ENCODE data around the gene KCNQ1. TPM values are rescaled to one million over a fixed set of nuclear protein-coding genes. Genes with fewer than 3 reads are reported as not detected.

KCNQ1 gene
- total RNA-seq, 3 donors from 2014 or later: 15.5 to 44.7 (median 37.4) TPM

DNA sequence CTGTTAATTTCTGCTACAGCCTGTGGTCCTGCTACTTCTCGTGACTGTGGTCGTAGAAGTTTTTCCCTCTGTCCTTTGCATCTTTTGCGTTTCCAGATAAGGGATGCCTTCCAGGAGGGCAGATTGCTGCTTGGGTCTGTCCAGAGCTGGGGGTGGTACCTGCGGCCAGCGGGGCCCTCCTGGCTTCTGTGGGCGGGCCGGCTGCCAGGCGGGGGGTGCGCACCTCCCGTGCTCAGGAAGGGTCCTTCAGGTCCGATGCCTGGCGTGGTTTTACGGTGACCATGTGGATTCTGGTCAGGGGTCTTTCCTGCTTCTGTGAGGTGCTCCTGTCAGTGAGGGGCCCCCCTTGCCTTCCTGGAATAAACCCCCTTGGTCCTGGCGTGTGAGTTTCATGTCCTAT lies 84.8 kb downstream of the KCNQ1 start:
- intact Hi-C loops (cut with DNase I, micrococcal nuclease): loop anchor here in 1 of 2 donors (2.0 kb wide), 1 partner anchor 101 kb away; no protein-coding TSS in a partner anchor
- no peaks in the 10 kb centered on the region for H3K36me3 ChIP-seq (ENCODE audit: low read depth)
- DNase-seq (peak in 2 of 3 donors; percentile 27 to 43), ATAC-seq (no peak)
- no peaks in the 10 kb centered on the region for H3K9me3 ChIP-seq
- TF ChIP-seq, protein P1, sequence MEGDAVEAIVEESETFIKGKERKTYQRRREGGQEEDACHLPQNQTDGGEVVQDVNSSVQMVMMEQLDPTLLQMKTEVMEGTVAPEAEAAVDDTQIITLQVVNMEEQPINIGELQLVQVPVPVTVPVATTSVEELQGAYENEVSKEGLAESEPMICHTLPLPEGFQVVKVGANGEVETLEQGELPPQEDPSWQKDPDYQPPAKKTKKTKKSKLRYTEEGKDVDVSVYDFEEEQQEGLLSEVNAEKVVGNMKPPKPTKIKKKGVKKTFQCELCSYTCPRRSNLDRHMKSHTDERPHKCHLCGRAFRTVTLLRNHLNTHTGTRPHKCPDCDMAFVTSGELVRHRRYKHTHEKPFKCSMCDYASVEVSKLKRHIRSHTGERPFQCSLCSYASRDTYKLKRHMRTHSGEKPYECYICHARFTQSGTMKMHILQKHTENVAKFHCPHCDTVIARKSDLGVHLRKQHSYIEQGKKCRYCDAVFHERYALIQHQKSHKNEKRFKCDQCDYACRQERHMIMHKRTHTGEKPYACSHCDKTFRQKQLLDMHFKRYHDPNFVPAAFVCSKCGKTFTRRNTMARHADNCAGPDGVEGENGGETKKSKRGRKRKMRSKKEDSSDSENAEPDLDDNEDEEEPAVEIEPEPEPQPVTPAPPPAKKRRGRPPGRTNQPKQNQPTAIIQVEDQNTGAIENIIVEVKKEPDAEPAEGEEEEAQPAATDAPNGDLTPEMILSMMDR (IDR thresholded peaks at IDR 0.05): no peak
- no peak overlapping the region for H3K4me3 ChIP-seq
- H3K4me1 ChIP-seq (ENCODE audit: low read depth): peaks cover 40% of the 10 kb centered on the region

DNA sequence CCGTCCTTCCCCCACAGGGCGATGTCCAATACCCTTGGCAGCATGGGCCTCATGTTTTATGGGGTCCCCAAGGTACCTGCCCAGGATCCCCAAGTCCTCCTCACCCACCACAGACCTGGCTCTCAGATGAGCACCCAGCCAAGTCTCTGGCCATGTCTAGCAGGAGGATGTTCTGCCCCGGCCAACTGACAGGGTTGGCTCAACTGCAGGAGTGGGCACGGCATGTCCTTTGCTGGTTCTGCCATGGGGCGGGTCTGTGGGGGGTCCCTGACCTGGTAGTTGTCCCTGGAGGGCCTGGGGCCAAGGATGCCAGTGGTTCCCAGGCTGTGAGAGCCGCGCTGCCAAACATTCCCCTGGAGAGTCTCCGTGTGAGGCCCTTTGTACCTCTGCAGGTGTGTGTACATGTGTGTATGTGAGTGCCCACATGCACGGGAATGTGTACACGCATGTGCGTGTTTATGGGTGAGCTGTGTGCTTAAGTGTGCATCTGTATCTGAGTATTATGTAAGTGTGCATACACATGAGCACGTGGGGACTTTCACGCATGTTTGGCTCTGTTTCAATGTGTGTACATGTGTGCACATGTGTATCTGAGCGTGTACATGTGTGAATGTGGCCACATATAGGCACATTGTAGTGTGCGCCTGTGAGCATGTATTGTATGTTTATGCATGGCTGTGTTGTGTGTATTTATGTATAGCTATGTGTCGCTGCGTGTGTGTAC lies 85.5 kb downstream of the KCNQ1 start:
- Histone ChIP-seq H3K36me3 (ENCODE audit: low read depth) (no peaks in the 10 kb centered on the region), H3K4me1 (ENCODE audit: low read depth) (peaks cover 40% of the 10 kb centered on the region), H3K4me3 (no peak overlapping the region), H3K9me3 (no peaks in the 10 kb centered on the region)
- ATAC-seq (no peak), DNase-seq (peak in 2 of 3 donors; percentile 25 to 48)
- TF ChIP-seq, protein P1 (IDR thresholded peaks at IDR 0.05): no peak
- intact Hi-C loops (cut with DNase I, micrococcal nuclease): loop anchor here in 1 of 2 donors (2.0 kb wide), 1 partner anchor 101 kb away; no protein-coding TSS in a partner anchor

DNA sequence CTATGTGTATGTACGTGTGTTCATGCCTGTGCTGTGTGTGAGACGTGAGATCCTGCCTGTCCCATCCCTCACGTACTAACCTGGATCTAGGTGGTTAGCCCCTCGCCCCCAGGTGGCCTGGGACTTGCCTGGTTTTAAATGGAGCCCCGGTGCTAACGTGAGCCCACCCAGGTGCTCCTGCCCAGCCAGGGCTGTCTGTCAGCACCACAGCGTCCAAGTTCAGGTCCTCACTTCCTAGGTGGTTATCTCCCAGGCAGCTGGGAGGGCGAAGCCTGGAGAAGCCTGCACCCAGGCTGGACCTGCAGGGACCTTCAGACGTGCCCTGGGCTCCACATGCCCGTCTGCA lies 86.0 kb downstream of the KCNQ1 start:
- no peak for ATAC-seq
- Histone ChIP-seq H3K9me3 (no peaks in the 10 kb centered on the region), H3K4me3 (no peak overlapping the region), H3K4me1 (ENCODE audit: low read depth) (peaks cover 40% of the 10 kb centered on the region), H3K36me3 (ENCODE audit: low read depth) (no peaks in the 10 kb centered on the region)
- intact Hi-C loops (cut with DNase I, micrococcal nuclease): loop anchor here in 1 of 2 donors (2.0 kb wide), 1 partner anchor 102 kb away; no protein-coding TSS in a partner anchor
- TF ChIP-seq, protein P1 (IDR thresholded peaks at IDR 0.05): no peak
- peak in 2 of 3 donors; percentile 24 to 41 for DNase-seq

DNA sequence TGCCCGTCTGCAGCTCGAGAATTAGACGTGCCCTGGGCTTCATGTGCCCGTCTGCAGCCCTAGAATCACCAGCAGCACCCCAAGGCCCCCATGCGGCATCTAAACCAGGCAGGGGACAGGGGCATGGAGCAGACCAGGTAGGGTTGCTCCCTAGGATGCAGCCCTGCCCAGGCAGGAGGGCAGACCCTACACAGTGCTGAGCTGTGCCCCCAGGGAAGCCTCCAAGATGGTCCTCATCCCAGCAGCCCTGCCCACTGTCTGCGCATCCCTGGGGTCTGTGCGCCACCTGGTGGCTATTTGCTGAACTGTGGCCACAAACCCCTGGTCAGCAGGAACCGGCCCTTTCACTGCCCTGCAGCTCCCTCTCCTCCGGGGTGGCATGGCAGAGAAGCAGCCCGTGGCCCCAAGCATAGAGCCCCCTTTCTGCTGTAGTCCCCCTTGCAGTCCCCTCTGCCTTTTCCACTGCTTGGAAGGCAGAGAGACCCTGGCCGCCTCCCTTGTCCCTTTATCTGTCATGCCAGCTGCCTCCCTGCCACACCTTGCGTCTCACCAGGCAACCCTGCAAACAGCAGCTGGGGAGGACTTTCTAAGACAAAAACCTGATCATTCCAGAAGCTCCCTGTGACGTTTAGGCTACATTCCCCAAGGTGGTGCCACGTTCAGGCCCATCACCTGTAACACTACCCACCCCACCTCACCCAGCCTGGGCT lies 86.6 kb downstream of the KCNQ1 start:
- TF ChIP-seq, protein P1 (IDR thresholded peaks at IDR 0.05): peak; percentile 90
- peaks cover 38% of the 10 kb centered on the region for H3K4me1 ChIP-seq (ENCODE audit: low read depth)

DNA sequence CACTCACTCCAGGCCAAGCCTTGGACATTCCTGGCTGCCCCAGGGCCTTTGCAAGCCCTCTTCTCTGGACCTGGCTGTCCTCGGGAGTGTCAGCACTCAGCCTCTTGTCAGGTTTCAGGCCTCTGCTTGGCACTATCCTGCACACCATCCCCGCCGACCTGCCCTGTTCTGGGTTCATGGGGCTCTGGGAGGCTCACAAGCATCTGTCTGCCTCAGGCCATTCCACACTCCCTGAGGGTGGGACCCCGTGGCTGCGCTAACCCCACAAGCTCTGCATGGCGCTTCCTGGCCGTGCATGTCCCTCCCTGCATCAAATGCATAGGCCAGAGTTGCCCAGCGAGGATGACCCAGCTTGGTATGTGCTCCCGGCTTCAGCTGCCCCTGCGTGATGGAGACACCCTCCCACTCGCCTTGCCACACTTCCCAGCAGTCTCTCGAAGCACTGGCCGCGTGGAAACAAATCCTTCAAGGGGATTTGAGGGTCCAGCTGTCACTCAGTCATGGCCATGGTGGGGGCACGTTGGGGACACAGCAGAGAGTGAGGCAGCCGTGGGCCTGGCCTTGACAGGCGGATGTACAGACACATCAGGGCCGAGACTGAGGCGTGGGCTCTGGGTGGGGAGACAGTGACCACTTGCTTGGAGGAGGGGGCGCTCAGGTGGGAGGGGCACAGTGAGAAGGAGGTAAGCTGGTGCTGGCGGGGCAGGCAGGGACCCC lies 87.3 kb downstream of the KCNQ1 start:
- H3K9me3 ChIP-seq: no peaks in the 10 kb centered on the region
- no peak overlapping the region for H3K4me3 ChIP-seq
- DNase-seq (peak; percentile 21 to 53 (median 44)), ATAC-seq (no peak)
- intact Hi-C loops (cut with DNase I, micrococcal nuclease): loop anchor here (2.0 kb wide), 2 partner anchors 103 to 357 kb away; no protein-coding TSS in a partner anchor
- no peaks in the 10 kb centered on the region for H3K36me3 ChIP-seq (ENCODE audit: low read depth)
- H3K4me1 ChIP-seq (ENCODE audit: low read depth): peaks cover 31% of the 10 kb centered on the region
- TF ChIP-seq, protein P1 (IDR thresholded peaks at IDR 0.05): no peak

More for the DNA sequence above, 86.6 kb downstream of the KCNQ1 start:
- Histone ChIP-seq H3K36me3 (ENCODE audit: low read depth) (no peaks in the 10 kb centered on the region), H3K9me3 (no peaks in the 10 kb centered on the region), H3K4me3 (no peak overlapping the region)
- DNase-seq (peak; percentile 74 to 88 (median 87)), ATAC-seq (peak; percentile 54)
- intact Hi-C loops (cut with DNase I, micrococcal nuclease): loop anchor here in 1 of 2 donors (2.0 kb wide), 1 partner anchor 103 kb away; no protein-coding TSS in a partner anchor
